HG02870 (cell line): Measurements from ENCODE around the gene MTFR2.
"Not testable (repeated sequence)": the region's sequence is repeated elsewhere in the genome, so short reads cannot be mapped to it uniquely, and the experiment has no call there.

Experiments used
- ATAC-seq: cut with Tn5 transposase; IDR thresholded peaks from one replicate; pipeline ENCODE4 v1.9.1; 2021; ENCODE audit warnings: mild to moderate bottlenecking, moderate library complexity; ENCODE audit not compliant: unreplicated experiment

Gene MTFR2

DNA sequence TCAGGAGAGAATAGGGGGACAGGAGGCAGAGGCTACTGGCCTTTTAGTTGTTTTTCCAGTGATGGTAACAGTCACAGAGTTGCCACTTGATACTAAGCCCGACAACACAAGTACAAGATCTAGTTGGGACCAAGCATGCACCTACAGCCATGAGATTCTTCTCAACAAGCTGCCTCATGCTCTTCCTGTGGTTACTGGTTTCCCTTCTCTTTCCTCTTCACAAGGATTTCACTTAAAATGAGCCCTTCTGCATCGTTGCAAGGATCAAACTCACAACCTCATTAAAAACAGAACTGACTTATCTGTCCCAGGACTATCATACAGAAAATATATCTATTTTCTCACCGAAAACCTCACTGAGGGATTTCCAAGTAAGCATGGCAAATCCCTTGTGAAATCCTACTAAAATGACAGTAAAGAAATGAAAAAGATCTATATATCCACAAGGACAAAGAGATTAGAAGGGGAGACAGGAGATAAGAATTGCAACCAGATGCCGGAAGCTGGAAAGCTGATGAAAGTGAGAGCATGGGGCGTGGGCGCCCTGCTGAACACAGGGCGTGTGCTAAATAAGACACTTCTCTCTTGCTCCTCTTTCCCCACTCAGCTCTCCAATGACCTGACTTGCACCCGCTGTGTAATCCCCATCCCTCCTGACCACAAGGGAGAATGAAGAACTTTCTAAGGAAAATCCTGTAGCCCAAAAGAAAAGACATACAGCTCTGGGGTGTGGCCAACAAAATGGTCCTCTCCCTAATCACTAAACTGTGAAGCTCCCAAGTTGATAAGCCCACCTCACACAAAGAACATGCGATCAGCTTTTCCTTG is 13.4 kb downstream of the MTFR2 start:
- no peak for ATAC-seq

DNA sequence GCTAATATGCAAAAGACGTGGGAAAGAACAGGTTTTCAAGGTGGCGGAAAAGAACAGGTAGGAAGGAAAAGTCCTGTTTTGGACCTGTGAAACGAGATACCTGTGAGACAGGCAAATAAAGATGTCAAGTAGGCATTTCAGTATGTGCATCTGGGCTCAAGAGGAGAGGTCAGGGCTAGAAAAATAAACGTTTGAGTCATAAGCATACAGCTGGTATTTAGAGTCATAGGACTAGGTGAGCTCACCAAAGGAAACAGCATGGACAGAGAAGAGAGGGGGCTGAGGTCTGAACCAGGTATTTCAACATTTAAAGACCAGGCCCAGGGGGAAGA is 14.9 kb downstream of the MTFR2 start:
- ATAC-seq, result no peak

DNA sequence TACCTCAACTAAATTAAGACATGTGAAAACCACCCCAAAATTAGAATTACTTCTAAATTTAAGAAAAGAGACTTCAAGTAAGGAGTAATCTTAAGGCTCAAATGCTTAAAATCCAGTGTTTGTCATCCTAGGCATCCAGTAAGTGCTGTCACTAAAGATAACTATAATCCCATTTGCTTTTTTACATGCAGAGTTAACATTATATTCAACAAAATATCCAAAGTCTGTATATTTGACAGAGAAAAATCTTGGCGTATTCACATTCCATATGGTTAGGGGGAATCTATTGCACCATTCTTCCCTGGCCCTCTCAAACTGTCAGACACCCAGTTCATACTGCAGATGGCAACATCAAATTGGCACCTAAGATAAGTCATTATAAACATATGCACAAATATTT is 17.4 kb downstream of the MTFR2 start:
- no peak for ATAC-seq

DNA sequence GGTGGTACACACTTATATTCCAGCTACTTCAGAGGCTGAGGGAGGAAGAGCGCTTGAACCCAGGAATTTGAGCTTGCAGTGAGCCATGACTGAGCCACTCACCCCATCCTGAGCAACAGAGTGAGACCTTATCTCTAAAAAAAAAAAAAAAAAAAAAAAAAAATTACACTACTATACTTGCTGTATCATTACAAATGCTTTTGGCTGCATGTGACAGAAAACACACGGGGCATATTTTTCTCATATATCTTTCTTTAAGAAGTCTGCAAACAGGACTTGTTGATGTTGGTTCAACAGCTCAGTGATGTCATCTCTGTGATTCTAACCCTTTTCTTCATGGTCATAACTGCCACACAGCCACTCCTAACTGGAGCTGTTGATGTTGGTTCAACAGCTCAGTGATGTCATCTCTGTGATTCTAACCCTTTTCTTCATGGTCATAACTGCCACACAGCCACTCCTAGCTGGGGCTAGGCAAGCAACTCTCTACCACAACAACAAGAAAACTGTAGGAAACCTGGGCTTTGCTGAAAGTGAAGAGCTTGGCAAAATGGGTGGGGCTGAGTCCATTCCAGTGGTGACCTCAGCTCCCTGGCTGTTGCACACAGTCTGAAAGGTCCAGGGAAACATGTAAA is 19.8 kb downstream of the MTFR2 start:
- no peak for ATAC-seq

DNA sequence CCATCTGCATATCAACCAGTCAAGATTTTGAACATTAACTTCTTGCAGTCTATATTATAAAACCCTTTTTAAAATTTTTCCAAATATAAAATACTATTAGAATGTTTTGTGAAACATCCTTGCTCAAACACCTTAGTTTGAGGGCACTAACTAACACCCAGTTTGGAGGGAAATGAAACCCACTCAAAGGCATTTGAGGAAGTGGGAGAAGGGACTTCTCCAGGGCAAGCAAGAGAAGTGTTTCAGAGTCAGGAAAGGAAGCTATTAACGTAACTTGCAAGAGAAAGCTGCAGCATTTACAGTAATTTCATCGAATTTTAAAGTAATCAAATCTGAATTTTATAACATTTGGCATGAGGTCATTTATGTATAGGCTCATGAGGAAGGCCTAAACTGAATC is 21.3 kb downstream of the MTFR2 start:
- no peak for ATAC-seq

DNA sequence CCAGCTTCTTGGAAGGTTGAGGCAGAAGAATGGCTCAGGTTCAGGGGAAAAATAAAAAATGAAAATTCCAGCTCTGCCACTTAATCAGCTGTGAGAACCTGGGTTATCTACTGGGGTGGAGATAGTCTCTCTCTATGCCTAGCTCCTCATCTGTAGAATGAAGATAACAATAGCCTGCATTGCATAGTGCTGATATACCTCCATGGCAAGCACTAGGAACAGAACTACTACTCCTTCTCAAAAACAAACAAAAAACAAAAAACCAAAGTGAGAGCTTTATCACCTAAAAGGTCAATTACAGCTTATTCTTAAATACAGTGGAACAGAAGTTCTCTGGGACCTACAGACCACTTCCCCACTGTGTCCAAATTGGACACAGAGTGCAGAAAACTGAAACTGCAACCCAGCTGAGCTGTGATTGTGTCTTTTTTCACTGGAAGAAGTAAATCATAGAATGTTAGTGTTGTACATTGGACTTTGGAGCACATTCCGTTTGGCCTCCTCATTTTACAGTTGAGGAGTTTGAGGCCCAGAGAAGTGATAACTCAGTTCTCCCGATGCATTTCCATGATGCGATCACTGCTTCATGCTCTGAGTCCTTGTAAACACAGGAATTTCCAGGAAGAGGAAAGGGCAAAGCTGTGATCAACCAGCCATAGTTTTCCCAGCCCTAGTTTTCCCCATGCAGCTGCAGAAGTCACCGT is 23.3 kb downstream of the MTFR2 start:
- ATAC-seq, result no peak

DNA sequence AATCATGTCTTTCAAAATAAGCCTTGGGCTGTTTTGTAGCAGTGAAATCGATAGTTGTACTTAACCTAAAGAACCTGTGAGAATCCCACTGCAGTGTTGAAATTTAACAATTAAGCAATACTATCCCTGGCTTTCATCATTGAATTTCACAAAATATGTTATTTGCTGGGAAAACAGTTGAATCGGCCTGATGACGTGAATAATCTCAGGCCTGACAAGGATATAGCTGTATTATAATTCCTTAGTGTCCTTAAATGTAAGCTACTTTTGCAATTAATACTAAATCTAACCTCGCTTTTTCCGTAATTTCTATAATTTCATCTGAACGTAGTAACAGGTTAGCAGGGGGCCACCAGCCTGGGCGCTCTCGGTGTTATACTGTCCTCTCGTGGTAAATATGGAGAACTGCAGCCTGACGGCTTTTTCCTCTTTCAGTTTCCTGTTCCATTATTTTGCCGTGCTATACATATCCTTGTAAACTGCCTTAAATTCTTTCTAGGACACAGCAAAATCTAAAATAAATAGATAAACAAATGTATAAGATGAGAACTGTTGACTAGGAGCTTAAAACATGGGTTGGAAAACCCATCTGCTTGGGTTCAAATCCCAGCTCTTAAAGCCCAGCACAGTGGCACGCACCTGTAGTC is 24.0 kb downstream of the MTFR2 start:
- ATAC-seq, result no peak

DNA sequence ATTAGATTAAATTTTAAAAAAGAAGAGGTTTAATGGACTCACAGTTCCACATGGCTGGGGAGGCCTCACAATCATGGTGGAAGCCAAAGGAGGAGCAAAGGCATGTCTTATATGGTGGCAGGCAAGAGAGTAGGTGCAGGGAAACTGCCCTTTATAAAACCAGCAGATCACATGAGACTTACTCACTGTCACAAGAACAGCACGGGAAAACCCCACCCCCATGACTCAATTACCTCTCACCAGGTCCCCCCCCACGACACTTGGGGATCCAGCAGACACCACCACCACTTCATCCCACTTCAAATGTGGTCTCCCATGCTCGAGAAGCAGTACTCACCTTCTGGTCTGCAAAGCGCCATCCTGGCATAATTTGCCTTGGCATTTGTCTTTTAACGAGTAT is 24.6 kb downstream of the MTFR2 start:
- ATAC-seq, result no peak

DNA sequence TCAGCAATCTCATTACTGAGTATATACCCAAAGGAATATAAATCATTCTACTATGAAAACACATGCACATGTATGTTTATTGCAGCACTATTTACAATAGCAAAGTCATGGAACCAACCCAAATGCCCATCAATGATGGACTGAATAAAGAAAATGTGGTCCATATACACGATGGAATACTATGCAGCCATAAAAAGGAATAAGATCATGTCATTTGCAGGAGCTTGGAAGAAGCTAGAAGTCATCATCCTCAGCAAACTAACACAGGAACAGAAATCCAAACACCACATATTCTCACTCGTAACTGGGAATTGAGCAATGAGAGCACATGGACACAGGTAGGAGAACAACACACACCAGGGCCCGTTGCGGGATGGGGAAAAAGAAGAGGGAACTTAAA is 25.1 kb downstream of the MTFR2 start:
- ATAC-seq, result not testable (repeated sequence)

DNA sequence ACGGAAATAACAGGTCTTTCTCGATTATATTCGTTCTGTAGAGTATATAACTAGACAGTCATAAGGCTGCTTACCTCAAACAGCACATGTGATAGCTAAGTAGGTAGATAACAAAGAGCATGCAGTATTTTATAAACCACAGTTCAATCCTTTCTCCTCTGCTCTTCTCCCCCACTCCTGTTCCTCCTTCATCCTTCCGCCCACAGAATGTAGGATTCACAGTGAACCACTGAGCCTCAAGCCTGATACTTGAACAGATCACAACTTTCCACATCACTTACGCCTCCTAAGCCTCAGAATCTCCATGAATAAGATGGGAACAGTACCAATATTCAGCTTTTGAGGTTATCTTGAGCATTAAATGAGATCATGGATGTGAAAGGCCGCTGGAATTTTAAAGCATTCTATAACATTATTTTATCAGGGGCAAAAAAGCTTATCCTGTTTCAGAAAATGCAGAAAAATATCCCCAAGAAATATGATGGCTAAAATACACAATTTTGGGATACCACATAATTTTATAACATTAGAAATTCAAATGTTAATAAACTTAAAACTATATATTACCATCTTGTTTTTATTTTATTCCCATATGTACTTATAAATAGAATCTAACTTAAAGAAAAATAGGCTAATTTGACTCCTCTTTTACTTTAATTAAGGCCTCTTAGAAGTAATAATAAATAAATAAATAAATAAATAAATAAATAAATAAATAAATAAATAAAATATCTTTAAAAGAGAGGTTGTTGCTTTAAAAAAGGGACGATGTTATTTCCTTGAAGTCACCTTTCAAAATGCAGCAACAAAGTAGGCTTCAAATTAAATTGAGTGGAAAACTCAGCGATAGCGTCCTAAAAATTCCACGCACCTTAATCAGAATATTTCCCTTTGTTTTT is 33.4 kb downstream of the MTFR2 start:
- ATAC-seq, result no peak

DNA sequence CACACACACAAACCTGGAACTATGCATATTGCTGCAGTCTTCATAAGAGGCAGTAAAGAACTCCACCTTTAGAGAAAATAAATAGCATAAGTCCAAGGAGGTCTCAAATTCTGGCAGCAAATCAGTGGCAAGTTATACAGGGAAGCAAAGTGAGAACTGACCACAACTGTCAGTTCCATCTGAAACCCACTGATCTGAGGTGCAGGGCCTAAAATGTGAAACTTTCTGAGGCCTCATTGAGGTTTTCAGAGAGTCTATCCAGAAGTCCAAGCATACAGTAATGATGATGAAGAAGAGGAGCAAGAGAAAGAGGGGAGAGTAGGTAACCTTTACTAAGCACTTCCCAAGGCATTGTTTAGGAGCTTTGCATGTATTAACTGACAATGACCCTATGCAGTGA is 36.3 kb downstream of the MTFR2 start:
- no peak for ATAC-seq

DNA sequence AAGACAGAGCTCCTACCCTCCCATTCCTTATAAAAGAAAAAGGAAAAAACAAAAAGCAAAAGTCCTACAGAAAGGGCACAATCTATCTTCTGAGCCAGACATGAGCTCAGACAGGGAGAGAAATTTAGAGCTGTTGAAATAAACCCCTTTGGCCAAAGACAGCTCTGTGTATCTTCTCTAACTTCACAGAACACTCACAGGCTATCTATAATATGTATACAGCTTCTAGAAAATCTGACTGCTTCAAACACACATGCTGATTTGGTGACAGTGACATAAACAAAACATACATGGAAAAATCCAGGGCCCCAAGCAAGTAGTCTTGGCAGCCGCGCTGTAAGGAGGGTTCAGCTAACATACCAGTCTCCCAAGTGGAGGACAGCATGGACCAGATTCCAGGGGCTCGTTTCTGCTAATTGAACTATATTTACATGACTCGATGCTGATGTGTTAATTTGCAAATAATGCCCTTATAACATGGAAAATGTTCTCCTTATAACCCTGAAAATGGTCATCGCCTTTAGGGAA is 37.0 kb downstream of the MTFR2 start:
- ATAC-seq, result no peak

DNA sequence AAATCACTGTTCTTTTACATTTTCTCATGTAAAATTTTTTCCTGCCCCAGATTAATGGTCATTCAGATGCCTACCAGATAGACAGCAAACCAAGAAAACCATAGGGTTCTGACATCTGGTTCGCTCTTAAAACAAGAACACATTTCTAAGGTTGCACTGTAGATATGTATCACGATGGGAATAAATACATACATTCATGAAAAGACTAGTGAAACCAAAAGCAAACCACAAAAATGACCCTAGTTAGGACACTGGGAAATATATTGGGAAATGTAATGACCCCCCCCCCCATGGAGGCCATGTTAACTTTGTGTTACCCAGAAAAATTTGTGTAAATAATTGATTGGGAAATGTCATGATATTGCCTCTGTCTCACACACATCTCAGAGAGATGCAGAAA is 37.5 kb downstream of the MTFR2 start:
- no peak for ATAC-seq

DNA sequence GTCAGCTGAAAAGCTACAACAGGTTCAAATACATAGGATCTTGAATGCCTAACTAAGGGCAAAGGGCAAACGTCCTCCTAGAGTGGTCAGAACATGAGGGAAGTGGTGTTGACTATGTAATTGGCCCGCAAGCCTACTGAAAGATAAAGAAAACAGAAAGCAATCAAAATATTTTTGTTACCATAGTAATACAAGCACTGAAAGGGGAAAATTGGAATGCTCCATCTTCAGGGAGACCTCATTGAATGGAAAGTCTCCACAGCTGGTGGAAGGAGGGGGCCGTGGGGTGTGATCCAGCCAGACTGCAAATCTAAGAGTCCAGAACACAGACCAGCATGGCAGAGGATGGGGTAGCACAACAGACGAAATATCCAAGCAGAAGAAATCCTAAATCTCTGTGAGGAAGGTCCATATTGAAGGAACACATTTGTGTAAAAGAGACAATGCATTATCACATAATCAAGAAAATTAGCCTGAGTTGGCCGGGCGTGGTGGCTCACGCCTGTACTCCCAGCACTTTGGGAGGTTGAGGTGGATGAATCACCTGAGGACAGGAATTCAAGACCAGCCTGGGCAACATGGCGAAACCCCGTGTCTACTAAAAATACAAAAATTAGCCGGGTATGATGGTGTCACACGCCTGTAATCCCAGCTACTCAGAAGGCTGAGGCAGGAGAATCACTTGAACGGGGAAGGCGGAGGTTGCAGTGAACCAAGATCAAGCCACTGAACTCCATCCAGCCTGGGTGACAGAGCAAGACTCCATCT is 39.5 kb downstream of the MTFR2 start:
- no peak for ATAC-seq

DNA sequence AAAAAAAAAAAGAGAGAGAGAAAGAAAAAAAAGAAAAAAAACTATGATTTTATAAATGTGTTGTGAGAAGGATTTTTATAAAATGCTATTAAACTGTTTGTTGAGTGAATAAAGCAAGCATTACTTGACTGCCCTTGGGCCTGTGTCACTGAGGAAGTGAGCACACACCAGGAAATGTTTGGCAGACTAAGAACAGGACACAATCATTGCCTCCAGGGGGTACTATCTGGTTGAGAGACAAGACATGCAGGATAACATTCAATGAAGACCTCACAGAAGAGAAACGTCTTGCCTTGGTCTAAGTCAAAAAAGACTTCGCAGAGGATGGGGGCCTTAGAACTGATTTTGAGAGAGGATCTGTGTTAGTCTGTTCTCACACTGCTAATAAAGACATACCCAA is 40.6 kb downstream of the MTFR2 start:
- no peak for ATAC-seq

DNA sequence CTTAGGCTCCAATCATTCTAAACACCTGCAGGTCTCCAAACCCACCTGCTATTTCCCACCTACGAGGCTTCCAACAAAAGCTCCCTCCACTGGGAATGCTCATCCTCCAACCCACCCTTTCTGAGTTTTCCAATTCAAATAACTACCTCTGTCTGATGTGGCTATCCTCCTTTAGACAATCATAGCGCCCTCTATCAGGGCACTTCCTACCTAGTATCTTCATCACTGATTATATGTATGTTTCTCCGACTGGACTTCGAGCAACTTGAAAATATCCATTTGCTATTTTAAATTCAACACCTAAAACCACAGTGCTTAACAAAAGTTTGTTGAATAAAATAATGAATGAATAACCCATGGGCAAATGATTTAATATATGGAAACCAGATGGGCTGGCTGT is 41.3 kb downstream of the MTFR2 start:
- no peak for ATAC-seq

DNA sequence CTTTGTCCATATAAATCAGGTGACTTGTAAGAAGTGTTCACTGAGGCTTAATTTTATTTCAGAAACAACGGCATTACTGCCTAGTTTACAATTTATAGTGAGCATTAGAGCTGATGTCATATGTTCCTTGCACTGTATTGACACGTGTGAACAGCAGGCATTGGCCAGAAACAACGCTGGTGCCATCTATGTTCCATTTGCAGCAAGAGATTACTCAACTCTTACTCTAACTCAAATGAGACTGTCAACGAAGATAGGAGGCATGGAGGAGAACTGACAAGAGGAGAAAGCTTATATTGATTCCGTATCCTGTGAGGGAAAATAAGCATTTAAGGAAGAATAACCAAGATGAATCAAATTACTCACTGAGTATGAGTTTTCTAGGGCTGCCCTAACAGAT is 48.4 kb downstream of the MTFR2 start:
- no peak for ATAC-seq

DNA sequence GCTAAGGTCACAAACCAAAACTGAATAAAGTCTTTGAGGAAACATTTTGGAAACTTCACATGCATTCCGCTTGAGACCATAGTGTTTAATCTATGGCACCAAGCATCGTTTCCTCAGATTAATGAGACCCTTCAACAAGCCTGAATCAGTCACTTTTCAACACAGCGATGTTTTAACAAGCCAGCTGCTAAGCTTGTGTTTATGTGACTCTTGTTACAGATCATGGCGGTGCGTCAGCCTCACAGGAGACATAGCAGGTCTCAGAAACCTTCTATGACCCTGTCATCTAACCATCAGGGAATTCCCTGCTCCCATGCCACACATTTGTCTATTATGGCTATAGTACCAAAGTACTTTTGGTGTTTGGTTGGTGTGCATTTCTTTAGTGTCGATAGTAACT is 57.2 kb downstream of the MTFR2 start:
- no peak for ATAC-seq

DNA sequence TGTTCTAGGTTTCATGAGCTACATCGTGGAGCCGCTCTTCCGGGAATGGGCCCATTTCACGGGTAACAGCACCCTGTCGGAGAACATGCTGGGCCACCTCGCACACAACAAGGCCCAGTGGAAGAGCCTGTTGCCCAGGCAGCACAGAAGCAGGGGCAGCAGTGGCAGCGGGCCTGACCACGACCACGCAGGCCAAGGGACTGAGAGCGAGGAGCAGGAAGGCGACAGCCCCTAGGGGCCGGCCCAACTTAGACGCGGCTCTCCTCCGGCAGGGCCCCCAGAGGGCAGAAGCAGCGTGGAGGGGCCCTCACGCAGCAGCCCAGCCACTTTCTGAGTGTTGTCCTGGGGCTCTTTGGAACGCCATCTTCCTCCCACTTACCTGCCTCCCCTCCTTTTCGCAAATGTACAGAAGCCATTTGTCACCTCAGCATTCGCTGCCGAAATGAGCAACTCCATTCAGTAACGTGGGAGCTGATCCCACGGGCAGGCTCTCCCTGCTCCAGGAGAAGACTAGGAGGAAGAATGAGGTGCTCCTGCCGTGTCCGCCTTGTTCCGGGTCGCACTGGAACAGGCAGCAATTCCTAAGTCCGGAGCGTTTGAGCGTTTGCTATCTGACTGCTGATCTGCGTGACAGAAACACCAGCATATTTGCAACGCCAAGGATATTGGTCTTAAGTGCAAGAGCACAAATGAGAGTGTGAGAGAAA is 58.4 kb downstream of the MTFR2 start:
- ATAC-seq, result no peak
